ENCODE data around the gene EDN2. TPM values are rescaled to one million over a fixed set of nuclear protein-coding genes. Genes with fewer than 3 reads are reported as not detected.

EDN2 gene
- total RNA-seq, 1 donor from 2014 or later: not detected

DNA sequence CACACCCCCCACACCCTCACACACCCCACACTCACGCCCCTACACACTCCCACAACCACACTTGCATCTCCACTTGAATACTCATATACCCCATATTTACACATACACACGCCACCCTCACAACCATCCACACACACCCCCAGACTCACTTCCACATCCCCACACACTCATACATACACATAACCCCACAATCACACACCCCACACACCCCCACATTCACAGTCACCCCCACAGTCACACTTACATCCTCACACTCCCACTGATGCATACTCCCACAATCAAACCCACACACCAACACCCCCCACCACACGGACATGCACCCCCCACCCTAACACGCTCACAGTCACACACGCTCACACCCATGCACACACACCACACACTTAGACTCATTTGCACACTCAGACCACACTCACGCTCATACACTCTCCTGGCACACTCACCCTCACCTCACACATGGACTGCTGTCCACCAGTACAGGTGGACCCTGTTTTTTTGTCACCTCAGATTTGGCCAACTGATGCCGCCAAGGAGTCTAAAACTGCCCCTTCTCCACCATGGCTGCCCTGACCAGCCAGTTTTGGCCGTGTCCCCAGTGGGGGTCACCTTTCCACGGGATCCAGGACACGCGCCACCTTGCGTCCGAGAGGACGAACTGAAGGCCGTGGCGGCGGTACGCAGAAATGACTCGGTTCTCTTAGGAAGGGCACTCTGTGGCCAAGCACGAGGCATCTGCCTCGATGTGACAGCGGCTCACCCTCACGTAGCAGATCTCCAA lies 45.3 kb upstream of the EDN2 start:
- intact Hi-C loops (cut with micrococcal nuclease): no loop called here
- Mint-ChIP-seq H3K4me1 (peaks cover 2% of the 10 kb centered on the region), H3K27ac (no peak overlapping the region), H3K27me3 (no peaks in the 10 kb centered on the region), H3K9me3 (no peaks in the 10 kb centered on the region), H3K4me3 (no peak overlapping the region), H3K36me3 (ENCODE audit: low read depth) (peaks cover 4% of the 10 kb centered on the region)
- TF ChIP-seq, protein P1, sequence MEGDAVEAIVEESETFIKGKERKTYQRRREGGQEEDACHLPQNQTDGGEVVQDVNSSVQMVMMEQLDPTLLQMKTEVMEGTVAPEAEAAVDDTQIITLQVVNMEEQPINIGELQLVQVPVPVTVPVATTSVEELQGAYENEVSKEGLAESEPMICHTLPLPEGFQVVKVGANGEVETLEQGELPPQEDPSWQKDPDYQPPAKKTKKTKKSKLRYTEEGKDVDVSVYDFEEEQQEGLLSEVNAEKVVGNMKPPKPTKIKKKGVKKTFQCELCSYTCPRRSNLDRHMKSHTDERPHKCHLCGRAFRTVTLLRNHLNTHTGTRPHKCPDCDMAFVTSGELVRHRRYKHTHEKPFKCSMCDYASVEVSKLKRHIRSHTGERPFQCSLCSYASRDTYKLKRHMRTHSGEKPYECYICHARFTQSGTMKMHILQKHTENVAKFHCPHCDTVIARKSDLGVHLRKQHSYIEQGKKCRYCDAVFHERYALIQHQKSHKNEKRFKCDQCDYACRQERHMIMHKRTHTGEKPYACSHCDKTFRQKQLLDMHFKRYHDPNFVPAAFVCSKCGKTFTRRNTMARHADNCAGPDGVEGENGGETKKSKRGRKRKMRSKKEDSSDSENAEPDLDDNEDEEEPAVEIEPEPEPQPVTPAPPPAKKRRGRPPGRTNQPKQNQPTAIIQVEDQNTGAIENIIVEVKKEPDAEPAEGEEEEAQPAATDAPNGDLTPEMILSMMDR (IDR thresholded peaks at IDR 0.05): no peak
- POLR2A ChIA-PET: no interaction called here
- CTCF ChIA-PET: no interaction called here
- DNase-seq (no peak), ATAC-seq (ENCODE audit: low read depth) (no peak)

DNA sequence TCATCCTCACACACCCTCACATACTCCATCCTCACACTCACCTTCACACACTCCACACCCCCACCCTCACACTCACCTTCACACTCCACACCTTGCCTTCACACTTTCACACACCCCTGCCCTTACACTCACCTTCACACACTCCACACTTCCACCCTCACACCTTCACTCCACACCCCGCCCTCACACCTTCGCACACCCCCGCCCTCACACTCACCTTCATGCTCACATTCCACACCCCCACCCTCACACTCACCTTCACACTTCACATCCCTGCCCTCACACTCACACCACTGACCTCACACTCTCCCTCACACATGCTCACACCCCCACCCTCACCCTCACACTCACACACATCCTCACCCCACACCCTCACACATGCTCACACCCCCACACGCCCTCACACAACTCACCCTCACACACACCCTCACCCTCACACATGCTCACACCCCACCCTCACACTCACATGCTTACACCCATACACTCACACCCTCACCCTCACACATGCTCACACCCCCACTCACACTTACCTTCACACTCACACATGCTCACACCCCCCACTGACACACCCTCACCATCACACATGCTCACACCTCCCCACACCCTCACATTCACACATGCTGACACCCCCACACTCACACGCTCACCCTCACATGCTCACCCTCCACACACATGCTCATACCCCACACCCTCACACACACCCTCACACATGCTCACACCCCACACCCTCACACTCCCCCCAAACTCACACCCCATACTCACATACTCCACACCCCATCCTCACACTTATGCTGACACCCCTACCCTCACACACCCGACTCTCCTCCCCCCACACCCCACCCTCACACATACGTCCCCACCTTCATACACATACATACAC lies 44.5 kb upstream of the EDN2 start:
- ATAC-seq (ENCODE audit: low read depth): no peak
- Mint-ChIP-seq H3K4me1 (peaks cover 2% of the 10 kb centered on the region), H3K27ac (no peak overlapping the region), H3K9me3 (no peaks in the 10 kb centered on the region), H3K27me3 (no peaks in the 10 kb centered on the region), H3K36me3 (ENCODE audit: low read depth) (peaks cover 13% of the 10 kb centered on the region), H3K4me3 (no peak overlapping the region)
- no peak for DNase-seq
- CTCF ChIA-PET: no interaction called here
- intact Hi-C loops (cut with micrococcal nuclease): no loop called here
- POLR2A ChIA-PET: no interaction called here
- TF ChIP-seq, protein P1 (IDR thresholded peaks at IDR 0.05): no peak

DNA sequence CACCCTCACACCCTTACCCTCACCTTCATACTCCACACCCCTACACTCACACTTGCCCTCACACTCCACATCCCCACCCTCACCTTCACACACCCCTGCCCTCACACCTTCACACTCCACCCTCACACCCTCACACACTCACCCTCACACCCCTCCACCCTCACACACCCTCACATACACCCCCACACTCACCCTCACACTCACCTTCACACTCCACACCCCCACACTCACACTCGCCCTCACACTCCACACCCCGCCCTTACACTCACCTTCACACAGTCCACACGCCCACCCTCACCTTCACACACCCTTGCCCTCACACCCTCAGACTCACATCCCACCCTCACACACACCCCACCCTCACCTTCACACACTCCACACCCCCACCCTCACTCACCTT lies 43.6 kb upstream of the EDN2 start:
- Mint-ChIP-seq H3K27me3 (no peaks in the 10 kb centered on the region), H3K27ac (no peak overlapping the region), H3K36me3 (ENCODE audit: low read depth) (peaks cover 19% of the 10 kb centered on the region), H3K9me3 (no peaks in the 10 kb centered on the region), H3K4me3 (no peak overlapping the region), H3K4me1 (peaks cover 2% of the 10 kb centered on the region)
- TF ChIP-seq, protein P1 (IDR thresholded peaks at IDR 0.05): no peak
- ChIA-PET CTCF (no interaction called here), POLR2A (no interaction called here)
- ATAC-seq (ENCODE audit: low read depth) (no peak), DNase-seq (no peak)
- intact Hi-C loops (cut with micrococcal nuclease): no loop called here

DNA sequence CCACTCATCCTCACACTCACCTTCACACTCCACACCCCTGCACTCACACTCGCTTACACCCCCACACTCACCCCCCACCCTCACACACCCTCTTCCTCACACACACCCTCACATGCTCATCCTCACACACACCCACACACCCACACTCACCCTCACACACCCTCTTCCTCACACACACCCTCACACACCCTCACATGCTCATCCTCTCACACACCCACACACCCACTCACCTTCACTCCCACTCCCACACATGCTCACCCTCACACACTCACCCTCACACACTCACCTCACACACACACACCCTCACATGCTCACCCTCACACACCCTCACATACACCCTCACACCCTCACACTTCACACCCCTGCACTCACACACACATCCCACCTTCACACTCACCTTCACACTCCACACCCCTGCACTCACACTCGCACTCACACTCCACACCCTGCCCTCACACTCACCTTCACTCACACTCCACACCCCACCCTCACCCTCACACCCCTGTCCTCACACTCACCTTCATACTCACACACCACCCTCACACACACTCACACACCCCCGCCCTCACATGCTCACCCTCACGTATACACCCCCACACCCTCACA lies 42.6 kb upstream of the EDN2 start:
- Mint-ChIP-seq H3K9me3 (no peaks in the 10 kb centered on the region), H3K4me1 (no peaks in the 10 kb centered on the region), H3K27me3 (no peaks in the 10 kb centered on the region), H3K4me3 (no peak overlapping the region), H3K36me3 (ENCODE audit: low read depth) (peaks cover 25% of the 10 kb centered on the region), H3K27ac (no peak overlapping the region)
- POLR2A ChIA-PET: no interaction called here
- CTCF ChIA-PET: no interaction called here
- ATAC-seq (ENCODE audit: low read depth): no peak
- TF ChIP-seq, protein P1 (IDR thresholded peaks at IDR 0.05): no peak
- intact Hi-C loops (cut with micrococcal nuclease): no loop called here
- no peak for DNase-seq
